ENCODE data around the gene HIVEP2.

HIVEP2 gene

DNA sequence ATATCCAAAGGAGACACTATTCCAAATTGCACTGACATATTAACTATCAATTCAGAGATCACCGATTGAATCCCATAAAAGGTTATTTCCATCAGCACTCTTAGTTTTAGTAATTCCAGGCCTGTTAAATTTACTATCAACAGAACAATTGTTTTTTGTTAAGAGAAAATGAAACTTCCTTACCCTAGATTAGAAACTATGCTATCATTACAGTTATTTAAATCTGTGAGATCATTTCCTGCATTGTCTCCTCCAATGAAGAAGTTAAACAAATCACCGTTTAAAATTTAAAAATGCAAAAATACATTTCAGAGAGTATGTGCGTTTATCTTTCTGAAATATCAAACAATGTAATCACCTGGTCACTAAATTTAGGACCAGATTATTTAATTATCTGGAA, 57.5 kb downstream of the HIVEP2 start:
- no peak for DNase-seq

DNA sequence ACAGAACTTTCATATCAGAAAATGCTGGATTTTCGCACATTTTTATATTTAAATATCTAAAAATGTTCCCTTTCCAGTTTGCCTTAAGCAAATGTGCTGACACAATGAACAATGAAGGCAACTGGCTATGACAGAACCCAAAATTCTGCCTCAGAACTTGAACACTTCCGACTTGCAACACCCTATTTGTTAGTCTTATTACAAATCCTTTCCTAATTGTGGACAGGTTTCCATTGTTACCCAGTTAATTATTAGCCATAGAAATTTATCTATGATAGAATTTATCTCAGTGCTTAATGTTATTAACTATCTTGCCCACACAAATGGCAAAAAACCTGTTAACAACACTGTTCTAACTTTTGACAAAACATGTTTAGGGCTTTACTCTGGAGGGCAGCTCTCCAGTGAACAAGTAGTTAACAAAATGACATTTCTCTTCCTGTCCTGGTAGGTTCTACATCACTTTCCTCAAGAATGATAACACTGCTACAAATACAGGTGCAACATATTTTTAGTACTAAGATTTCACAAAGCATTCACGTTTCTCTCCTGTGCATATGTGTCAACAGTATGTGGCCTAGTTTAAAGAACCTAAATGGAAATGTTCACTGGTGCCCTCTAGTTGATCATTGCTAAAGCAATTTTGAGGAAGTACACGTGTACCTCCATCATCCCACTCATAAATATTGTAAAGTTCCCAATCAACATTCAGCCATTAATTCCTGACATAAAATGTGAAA, 58.4 kb downstream of the HIVEP2 start:
- DNase-seq: no peak

DNA sequence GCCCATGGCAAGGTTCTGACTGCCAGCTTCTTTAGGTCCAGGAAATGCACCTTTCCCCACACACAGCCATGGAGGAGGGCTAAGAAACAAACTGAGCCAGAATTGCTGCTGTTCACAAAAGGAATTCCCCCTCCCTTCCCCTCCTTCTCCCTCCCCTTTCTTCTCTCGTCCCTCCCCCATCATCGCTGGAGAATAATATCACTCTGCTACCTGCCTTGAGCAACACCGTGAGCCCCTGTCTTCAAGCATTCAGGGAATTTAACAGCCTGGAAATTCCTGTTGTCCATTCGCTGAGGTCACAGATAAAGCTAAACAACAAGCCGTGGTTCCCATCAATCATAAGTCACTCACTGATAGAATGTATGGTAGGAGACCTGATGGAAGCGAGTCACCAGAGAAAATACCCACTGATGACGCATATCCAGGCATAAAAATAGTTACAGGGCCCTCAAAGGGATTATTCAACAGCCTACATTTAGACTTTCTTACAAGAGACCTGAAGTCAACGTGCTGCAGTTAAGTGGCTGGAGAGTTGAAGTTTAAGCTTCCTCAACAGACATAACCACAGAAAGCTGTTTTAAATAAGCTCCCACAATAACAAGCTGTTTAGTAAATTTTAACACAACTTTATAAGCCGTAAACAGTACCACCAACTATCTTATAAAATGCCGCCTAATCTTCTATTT, 59.7 kb downstream of the HIVEP2 start:
- DNase-seq: peak; percentile 50

- DNase-seq: no peak
Observed at GRCh38 chr6:142884214-142885035, 60.6 kb downstream of the HIVEP2 start.

- no peak for DNase-seq
Observed at GRCh38 chr6:142883011-142883410, 62.0 kb downstream of the HIVEP2 start.

- DNase-seq: no peak
Observed at GRCh38 chr6:142881761-142882160, 63.2 kb downstream of the HIVEP2 start.

GRCh38 chr6:142881290-142881689, 63.7 kb downstream of the HIVEP2 start:
- no peak for DNase-seq

- DNase-seq: no peak
Observed at GRCh38 chr6:142880201-142880600, 64.8 kb downstream of the HIVEP2 start.

- DNase-seq: no peak
Observed at GRCh38 chr6:142879527-142879926, 65.4 kb downstream of the HIVEP2 start.

DNA sequence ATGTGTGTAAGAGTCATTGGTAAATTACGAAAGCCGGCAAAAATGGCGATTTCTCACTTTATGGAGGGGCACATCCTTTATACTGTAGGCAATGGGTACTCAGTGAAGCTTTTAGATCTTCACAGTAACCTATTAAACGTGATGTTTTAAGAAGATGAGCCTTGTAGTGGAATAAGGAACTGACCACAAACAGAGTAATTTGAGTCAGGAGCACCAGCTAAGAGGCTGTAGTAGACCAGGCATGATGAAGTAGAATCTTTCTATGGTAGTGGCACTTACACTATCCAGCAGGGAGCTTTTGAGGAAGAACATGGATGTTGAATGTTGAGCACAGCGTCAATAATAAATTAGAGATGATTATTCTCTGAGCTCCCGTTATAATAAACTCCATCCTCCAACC, 65.9 kb downstream of the HIVEP2 start:
- DNase-seq: no peak

DNA sequence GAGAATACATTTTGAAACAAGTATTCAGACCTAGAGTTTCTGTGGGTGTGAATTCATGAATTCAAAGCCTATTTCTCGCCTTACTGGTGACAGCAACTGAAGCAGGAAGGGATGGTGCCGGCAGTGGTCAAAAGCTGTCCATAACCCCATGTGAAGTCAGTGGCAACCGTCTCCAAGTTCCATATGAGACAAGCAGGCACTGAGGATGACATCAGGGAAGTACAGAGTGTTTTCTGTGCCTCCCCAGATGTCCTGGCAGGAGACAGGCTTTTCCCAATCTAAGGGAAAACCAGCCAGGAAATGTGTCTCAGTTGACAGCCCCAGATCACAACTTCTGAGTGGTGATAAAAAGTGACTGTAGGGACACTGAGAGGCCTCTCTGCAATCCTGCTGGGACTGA, 66.6 kb downstream of the HIVEP2 start:
- no peak for DNase-seq

DNA sequence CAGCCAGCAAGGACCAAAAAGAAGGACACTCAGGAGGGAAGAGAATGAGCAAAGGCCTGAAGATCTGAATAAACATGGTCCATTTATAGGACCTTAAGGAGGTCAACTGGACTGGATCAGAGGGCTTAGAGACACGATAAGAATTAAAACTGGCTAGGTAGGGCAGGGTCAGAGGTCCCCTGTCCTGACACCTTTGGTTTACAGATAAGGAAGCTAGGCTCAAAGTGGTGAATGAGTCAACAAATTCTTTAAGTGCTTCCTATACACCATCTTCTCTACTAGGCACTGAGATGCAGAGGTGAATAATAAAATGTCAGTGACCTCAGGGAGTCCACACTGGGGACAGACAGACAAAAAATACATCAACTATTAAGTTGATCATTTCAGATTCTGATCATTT, 70.3 kb downstream of the HIVEP2 start:
- DNase-seq: no peak

- DNase-seq: no peak
Observed at GRCh38 chr6:142872376-142872775, 72.6 kb downstream of the HIVEP2 start.

GRCh38 chr6:142871910-142872331, 73.1 kb downstream of the HIVEP2 start:
- DNase-seq: peak; percentile 59

DNA sequence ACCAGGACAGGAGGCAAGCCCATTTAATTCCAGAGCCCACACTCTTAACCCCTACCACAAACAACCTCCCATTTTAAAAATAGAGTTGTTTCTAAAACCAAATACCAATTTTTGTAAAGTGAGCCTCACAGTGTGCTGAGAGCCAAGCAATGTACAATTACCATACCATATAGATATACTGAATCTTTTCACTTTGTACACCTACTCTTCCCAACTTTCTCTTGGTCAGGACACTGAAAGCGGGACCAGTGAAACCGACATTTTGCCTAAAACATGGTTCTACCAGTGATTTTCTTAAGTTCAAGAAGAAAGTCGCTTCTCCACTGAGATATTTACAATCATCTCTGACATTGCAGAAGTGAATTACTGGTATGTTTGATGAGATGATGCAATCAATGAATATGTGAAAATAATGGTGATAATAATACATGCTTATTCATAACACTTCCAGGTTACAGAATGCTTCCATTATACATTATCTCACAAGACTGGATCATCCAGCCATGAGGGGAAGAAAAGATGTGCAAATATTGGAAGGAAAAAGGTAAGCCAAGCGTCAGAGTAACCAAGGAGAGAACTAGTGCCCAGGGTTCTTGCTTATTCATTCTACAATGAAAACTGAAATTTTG, 74.1 kb downstream of the HIVEP2 start:
- DNase-seq: no peak

- DNase-seq: no peak
Observed at GRCh38 chr6:142868917-142869316, 76.1 kb downstream of the HIVEP2 start.

- no peak for DNase-seq
Observed at GRCh38 chr6:142867988-142868812, 76.8 kb downstream of the HIVEP2 start.

DNA sequence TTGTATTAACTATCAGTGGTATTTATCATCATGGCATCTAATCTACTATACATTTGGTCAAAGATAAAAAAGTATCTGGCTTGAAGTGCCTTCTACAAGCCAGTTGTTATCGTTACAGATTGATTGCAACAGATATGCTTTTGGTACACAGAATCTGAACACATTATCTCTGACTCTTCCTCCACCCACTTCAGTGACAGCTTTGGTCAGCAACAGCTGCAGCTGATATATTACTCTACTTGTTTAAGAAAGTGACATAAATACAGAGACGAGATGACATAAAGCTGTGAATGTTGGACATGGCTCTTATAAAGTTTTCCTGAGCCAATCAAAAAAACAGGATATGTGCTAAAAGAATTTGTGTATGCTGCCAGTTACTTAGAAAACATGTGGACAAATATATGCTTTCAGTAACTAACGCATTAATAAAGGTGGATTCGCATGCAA, 77.6 kb downstream of the HIVEP2 start:
- no peak for DNase-seq

DNA sequence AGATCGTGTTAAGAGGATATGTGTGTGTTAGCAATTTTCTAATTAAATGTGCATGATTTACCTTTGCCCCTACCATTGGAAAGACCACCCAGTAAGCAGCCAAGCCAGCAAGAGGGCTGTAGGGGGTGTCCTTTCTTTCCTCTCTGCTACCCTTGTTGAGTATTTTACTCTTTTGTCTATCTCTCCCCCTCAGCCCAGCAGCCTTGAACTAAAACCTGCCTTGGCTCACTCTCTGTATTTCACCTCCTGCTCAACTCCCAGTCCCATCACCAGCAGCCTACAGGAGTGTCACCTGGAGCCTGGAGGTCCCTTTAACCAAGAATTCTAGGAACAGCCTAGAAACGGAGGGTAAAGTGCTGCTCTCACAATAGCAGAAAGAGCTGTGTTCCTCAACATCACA, 81.0 kb downstream of the HIVEP2 start:
- DNase-seq: no peak

- DNase-seq: no peak
Observed at GRCh38 chr6:142861711-142862110, 83.3 kb downstream of the HIVEP2 start.

DNA sequence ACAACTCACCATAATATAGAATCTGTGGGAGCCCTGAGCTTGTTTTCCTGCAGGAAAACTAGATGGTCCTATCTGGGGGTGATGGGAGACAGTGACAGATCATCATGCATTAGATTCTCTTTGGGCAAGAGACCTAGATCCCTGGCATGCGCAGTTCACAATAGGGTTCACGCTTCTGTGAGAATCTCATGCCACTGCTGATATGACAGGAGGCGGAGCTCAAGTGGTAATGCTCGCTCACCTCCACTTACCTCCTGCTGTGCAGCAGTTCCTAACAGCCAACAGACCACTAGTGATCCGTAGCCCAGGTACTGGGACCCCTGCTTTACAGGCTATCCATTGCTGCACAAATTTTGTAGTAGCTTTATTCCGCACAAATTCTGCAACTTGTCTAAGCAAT, 84.5 kb downstream of the HIVEP2 start:
- DNase-seq: peak; percentile 50

Data from CD4-positive, alpha-beta T cell treated with Interleukin-17A for 4 hours (primary cell).